ENCODE results near the gene ADAD1. TPM values are rescaled to one million over a fixed set of nuclear protein-coding genes. Genes with fewer than 3 reads are reported as not detected.

Gene ADAD1
- not detected in 2 replicates for total RNA-seq

GRCh38 chr4:122378711-122379110, at the start of gene ADAD1:
Gene ADAD1, plus strand, starts transcription at chr4:122379011. Its CDS starts 1,059 bp downstream, at chr4:122380070.

GRCh38 chr4:122456231-122457116, 77.7 kb downstream of the ADAD1 start, which contains the start of gene IL2:
Gene IL2, minus strand, starts transcription at chr4:122456725. Its CDS starts 285 bp downstream, at chr4:122456440.

Other genes with a start within 250 kb of the ADAD1 start
- 23.7 and 43.9 TPM in 2 replicates for gene BLTP1, start 226.7 kb upstream of the ADAD1 start, total RNA-seq
- gene IL2, start 77.7 kb downstream of the ADAD1 start, total RNA-seq = not detected in 2 replicates
- not detected in 2 replicates for gene IL21, start 242.1 kb downstream of the ADAD1 start, total RNA-seq

Measured in epithelial cell of alveolus of lung (primary cell).